ENCODE measurements around the gene CNBD2.

DNA sequence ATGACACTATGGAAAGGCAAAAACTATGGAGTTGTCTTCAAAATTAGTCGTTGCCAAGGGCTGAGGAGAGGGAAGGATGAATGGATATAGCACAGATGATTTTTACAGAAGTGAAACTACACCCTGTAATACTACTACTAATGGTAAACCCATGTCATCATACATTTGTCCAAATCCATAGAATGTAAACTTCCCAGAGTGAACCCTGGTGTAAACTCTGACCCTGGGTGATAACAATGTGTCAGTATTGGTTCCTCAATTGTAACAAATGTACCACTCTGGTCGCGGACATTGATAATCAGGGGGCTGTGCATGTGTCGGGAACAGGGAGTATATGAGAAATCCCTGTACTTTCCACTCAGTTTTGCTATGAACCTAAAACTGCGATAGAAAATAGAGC lies 72.2 kb downstream of the CNBD2 start:
- TF ChIP-seq POLR2A (IDR thresholded peaks at IDR 0.05; ENCODE audit: low read depth, low read length), result no peak
- TF ChIP-seq POLR2AphosphoS5 (IDR thresholded peaks at IDR 0.05; ENCODE audit: low read depth, low read length), result no peak
- no peak for TF ChIP-seq TAF1 (IDR thresholded peaks at IDR 0.05; ENCODE audit: borderline replicate concordance, low read depth, low read length)

Measured in GM12892 (cell line).